Trophoblast cell (in vitro differentiated cells and primary cell): Measurements from ENCODE around the gene TMEM221.
A peak's percentile ranks its signal among the peaks of the same experiment; 100 is the strongest.

Experiments used
- DNase-seq, 2 donors: peaks; one replicate each; pipeline ENCODE4 v3.0.0-alpha.2; 2016
- H2AFZ ChIP-seq: 2 replicates; pipeline ENCODE4 v1.6.1; 2013; ENCODE audit warnings: low read length, moderate library complexity, mild to moderate bottlenecking; ENCODE audit not compliant: insufficient read depth, poor library complexity
- H2AK5ac ChIP-seq: 2 replicates; pipeline ENCODE4 v1.6.1; 2013; ENCODE audit warnings: mild to moderate bottlenecking, low read length
- H2BK120ac ChIP-seq: 2 replicates; pipeline ENCODE4 v1.6.1; 2013; ENCODE audit warnings: low read length, mild to moderate bottlenecking, moderate library complexity; ENCODE audit not compliant: insufficient read depth, poor library complexity
- H2BK12ac ChIP-seq: 2 replicates; pipeline ENCODE4 v1.6.1; 2013; ENCODE audit warnings: mild to moderate bottlenecking, low read length, moderate library complexity
- H2BK5ac ChIP-seq: 2 replicates; pipeline ENCODE4 v1.6.1; 2013; ENCODE audit warnings: low read length, low read depth, moderate library complexity, mild to moderate bottlenecking; ENCODE audit not compliant: poor library complexity
- H3K14ac ChIP-seq: 2 replicates; pipeline ENCODE4 v1.6.1; 2013; ENCODE audit warnings: mild to moderate bottlenecking, low read length
- H3K18ac ChIP-seq: 2 replicates; pipeline ENCODE4 v1.6.1; 2013; ENCODE audit warnings: mild to moderate bottlenecking, low read length
- H3K23ac ChIP-seq: 2 replicates; pipeline ENCODE4 v1.6.1; 2013; ENCODE audit warnings: low read length
- H3K27ac ChIP-seq: 2 replicates; pipeline ENCODE4 v1.5.1; 2013; ENCODE audit warnings: low read depth, mild to moderate bottlenecking, inconsistent platforms, low read length, moderate library complexity
- H3K27me3 ChIP-seq: 2 replicates; pipeline ENCODE4 v1.6.1; 2013; ENCODE audit warnings: inconsistent platforms, mild to moderate bottlenecking, low read length, moderate library complexity; ENCODE audit not compliant: insufficient read depth
- H3K36me3 ChIP-seq, 2 experiments: 1 replicate in 1 of 2; 2 replicates in 1 of 2; pipeline ENCODE4 v1.6.1; 2013; ENCODE audit warnings: low read length in 2 of 2, mild to moderate bottlenecking in 2 of 2, moderate library complexity in 1 of 2; ENCODE audit not compliant: insufficient read depth in 2 of 2, control insufficient read depth in 1 of 2
- H3K4ac ChIP-seq: 2 replicates; pipeline ENCODE4 v1.6.1; 2013; ENCODE audit warnings: low read depth, mild to moderate bottlenecking, low read length, moderate library complexity
- H3K4me1 ChIP-seq, 2 experiments: 1 replicate in 1 of 2; 2 replicates in 1 of 2; pipeline ENCODE4 v1.6.1; 2013; ENCODE audit warnings: low read length in 2 of 2, mild to moderate bottlenecking in 2 of 2, moderate library complexity in 1 of 2; ENCODE audit not compliant: insufficient read depth in 2 of 2, control insufficient read depth in 1 of 2
- H3K4me2 ChIP-seq: 2 replicates; pipeline ENCODE4 v1.6.1; 2013; ENCODE audit warnings: inconsistent platforms, mild to moderate bottlenecking, low read length, moderate library complexity
- H3K4me3 ChIP-seq: 2 replicates; pipeline ENCODE4 v1.5.1; 2013; ENCODE audit warnings: mild to moderate bottlenecking, low read depth, low read length, inconsistent platforms
- H3K79me1 ChIP-seq: one replicate; pipeline ENCODE4 v1.6.1; 2013; ENCODE audit warnings: low read length
- H3K79me2 ChIP-seq: 2 replicates; pipeline ENCODE4 v1.6.1; 2013; ENCODE audit warnings: low read length, mild to moderate bottlenecking; ENCODE audit not compliant: control insufficient read depth, insufficient read depth, poor library complexity
- H3K9ac ChIP-seq: 2 replicates; pipeline ENCODE4 v1.6.1; 2013; ENCODE audit warnings: mild to moderate bottlenecking, low read length
- H3K9me3 ChIP-seq: 2 replicates; pipeline ENCODE4 v1.6.1; 2013; ENCODE audit warnings: low read depth, mild to moderate bottlenecking, control low read depth, inconsistent platforms, low read length; ENCODE audit not compliant: insufficient read depth
- H4K12ac ChIP-seq: 2 replicates; pipeline ENCODE4 v1.6.1; 2013; ENCODE audit warnings: low read depth, mild to moderate bottlenecking, low read length, moderate library complexity
- H4K8ac ChIP-seq: 2 replicates; pipeline ENCODE4 v1.6.1; 2013; ENCODE audit warnings: low read depth, mild to moderate bottlenecking, low read length, moderate library complexity
- H4K91ac ChIP-seq: one replicate; pipeline ENCODE4 v1.6.1; 2013; ENCODE audit warnings: low read depth, mild to moderate bottlenecking, low read length, moderate library complexity
- WGBS: extraction: QIAGEN DNeasy Blood & Tissue Kit; methylation state at CpG from one replicate; pipeline ENCODE4 v1.1.7; 2013; ENCODE audit warnings: missing lambda C conversion rate; ENCODE audit not compliant: insufficient read length, insufficient coverage; ENCODE audit errors: extremely low coverage; 5-methylcytosine and 5-hydroxymethylcytosine counted together

TMEM221 gene

DNA sequence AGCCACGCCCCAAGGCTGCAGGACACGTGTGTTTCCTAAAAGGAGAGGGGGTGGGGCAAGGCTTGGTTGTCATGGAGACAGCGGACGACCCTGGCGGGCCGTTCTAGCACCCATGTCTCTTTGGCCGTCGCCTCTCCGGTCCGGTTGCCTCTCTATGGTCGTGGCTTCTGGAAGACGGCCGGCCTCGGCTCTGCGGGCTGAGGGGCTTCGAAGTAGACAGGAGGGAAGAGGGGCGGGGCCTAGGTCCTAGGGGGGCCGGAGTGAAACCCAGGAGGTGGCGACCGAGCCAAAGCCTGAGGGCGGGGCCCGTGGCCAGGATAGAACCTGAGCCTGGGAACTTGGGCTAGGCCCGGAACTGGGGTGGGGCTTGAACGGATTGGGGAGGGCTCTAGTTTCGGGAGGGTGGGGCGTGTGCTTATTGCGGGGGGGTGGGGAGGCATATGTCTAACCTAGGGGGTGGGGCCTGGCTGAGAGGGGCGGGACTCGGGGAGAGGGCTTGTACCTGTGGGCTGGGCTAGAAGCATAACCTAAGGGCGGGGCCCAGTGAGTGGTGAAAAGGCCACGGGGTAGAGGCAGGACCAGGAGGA is 21.1 kb upstream of the TMEM221 start:
- Histone ChIP-seq H3K79me2 (peaks cover 3% of the 10 kb centered on the region), H3K18ac (no peak overlapping the region), H3K79me1 (peaks cover 3% of the 10 kb centered on the region), H4K8ac (peak overlapping the region; percentile 10), H3K9me3 (no peaks in the 10 kb centered on the region), H2BK120ac (no peak overlapping the region), H3K27me3 (peaks cover 6% of the 10 kb centered on the region), H3K4me3 (peak overlapping the region; percentile 73), H3K4me1 (peaks cover 4 to 6% of the 10 kb centered on the region in 2 experiments), H3K36me3 (no peaks in the 10 kb centered on the region), H2AK5ac (no peak overlapping the region), H4K91ac (no peak overlapping the region), H3K4me2 (peak overlapping the region; percentile 98), H2BK5ac (peak overlapping the region; percentile 32), H3K4ac (no peak overlapping the region), H4K12ac (no peak overlapping the region), H3K27ac (peak overlapping the region; percentile 40), H3K14ac (no peak overlapping the region), H2AFZ (peak overlapping the region; percentile 74), H3K9ac (no peak overlapping the region), H3K23ac (no peak overlapping the region), H2BK12ac (no peak overlapping the region)
- WGBS, result no CpG with 5 or more reads among the region's 31 CpGs
- peak; percentile 92 to 96 for DNase-seq

DNA sequence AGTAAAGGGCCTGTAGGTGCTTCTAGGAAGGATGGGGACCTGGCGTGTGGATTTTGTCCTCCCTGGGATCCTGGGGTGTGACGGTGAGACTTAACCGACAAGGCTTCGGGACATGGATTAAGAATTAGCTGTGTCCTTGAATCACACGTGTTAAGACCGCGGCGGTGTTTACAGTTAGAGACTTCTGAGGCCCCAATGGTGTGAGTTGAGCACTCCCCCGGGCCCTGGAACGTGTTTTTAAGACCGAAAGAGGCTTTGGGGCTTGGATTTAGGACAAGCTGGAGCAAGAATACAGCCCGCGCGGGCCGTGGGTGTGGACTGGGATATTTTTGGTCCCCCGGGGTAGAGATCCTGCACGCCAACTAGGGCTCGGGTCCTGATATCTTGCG is 20.6 kb upstream of the TMEM221 start:
- Histone ChIP-seq H3K4me1 (peaks cover 4 to 6% of the 10 kb centered on the region in 2 experiments), H2AK5ac (no peak overlapping the region), H3K14ac (no peak overlapping the region), H3K36me3 (no peaks in the 10 kb centered on the region), H3K4ac (no peak overlapping the region), H3K4me3 (peak overlapping the region; percentile 71), H4K91ac (no peak overlapping the region), H2BK12ac (no peak overlapping the region), H3K27me3 (peaks cover 6% of the 10 kb centered on the region), H4K12ac (no peak overlapping the region), H3K4me2 (peak overlapping the region; percentile 82), H3K27ac (no peak overlapping the region), H3K79me1 (peaks cover 3% of the 10 kb centered on the region), H3K79me2 (peaks cover 3% of the 10 kb centered on the region), H2AFZ (peak overlapping the region; percentile 74), H3K23ac (no peak overlapping the region), H3K18ac (no peak overlapping the region), H2BK5ac (no peak overlapping the region), H3K9ac (no peak overlapping the region), H4K8ac (no peak overlapping the region), H3K9me3 (no peaks in the 10 kb centered on the region), H2BK120ac (no peak overlapping the region)
- DNase-seq, result no peak
- WGBS, result no CpG with 5 or more reads among the region's 19 CpGs

DNA sequence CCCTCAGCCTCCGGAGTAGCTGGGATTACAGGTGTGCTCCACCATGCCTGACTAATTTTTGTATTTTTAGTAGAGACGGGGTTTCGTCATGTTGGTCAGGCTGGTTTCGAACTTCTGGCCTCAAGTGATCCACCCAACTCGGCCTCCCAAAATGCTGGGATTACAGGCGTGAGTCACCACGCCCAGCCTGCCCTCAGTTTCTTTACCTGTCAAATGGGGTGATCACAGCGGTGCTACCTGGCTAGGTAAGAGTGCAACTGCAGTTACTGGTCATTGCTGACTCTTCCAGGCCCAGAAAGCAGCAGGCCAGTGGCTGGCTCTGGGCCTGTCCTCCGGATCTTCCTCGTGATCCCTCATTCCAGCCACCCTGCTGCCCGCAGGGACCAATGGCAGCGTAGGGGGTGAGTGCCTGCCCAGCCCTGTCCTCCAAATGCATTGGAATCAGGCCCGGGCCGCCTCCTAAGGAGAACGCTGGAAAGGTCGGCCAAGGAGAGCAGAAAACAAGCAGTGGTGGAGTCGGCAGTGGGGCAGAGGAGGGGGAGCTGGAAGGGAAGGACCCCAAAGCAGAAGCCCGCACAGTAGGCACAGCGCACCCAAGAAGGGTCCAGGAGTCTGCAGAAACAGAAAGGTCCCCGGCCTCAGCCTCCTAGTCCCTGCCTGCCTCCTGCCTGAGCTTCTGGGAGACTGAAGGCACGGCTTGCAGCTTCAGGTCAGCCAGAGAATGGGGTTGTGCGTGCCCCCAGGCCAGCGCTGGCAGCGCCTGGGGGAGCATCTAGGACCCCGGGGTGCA is 20.0 kb upstream of the TMEM221 start:
- H3K4me1 ChIP-seq, result peaks cover 4 to 6% of the 10 kb centered on the region in 2 experiments
- no peak overlapping the region for H2AK5ac ChIP-seq

DNA sequence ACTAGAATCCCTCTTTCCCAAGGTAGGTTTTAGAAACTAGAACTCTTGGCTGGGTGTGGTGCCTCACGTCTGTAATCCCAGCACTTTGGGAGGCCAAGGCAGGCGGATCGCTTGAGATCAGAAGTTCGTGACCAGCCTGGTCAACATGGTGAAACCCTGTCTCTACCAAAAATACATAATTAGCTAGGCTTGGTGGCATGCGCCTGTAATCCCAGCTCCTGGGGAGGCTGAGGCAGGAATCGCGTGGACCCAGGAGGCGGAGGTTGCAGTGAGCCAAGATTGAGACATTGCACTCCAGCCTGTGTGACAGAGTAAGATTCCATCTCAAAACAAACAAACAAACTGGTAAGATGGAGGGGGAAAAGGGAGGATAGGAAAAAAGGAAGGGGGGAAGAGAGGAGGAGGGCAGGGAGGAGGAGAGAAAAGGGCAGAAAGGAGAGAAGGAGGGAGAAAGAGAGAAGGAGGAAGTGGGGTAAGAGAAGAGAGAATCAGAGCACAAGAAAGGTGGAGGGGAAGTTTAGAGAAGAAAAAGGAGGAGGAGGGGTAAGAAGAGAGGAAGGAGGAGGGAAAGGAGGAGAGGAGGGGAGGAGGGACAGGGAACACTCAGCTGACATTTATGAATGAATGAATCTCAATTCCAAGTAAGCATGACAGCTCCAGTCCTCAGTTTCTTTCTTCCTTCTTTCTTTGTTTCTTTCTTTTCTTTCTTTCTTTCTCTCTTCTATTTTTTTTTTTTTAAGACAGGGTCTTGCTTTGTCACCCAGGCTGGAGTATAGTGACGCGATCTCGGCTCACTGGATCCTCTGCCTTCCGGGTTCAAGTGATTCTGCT is 19.2 kb upstream of the TMEM221 start:
- no peak overlapping the region for H2AK5ac ChIP-seq
- no peak overlapping the region for H2BK5ac ChIP-seq
- no CpG with 5 or more reads among the region's 12 CpGs for WGBS
- DNase-seq, result no peak
- no peak overlapping the region for H3K18ac ChIP-seq
- H3K9ac ChIP-seq, result no peak overlapping the region
- no peak overlapping the region for H4K91ac ChIP-seq
- H4K8ac ChIP-seq, result no peak overlapping the region
- peaks cover 3% of the 10 kb centered on the region for H3K79me2 ChIP-seq
- H3K79me1 ChIP-seq, result peaks cover 3% of the 10 kb centered on the region
- H3K9me3 ChIP-seq, result no peaks in the 10 kb centered on the region
- peaks cover 6% of the 10 kb centered on the region for H3K27me3 ChIP-seq
- H2BK12ac ChIP-seq, result no peak overlapping the region
- H3K36me3 ChIP-seq, result no peaks in the 10 kb centered on the region
- H2AFZ ChIP-seq, result no peak overlapping the region
- H3K4me3 ChIP-seq, result no peak overlapping the region
- no peak overlapping the region for H3K14ac ChIP-seq
- no peak overlapping the region for H3K4ac ChIP-seq
- H3K27ac ChIP-seq, result no peak overlapping the region
- no peak overlapping the region for H3K4me2 ChIP-seq
- H2BK120ac ChIP-seq, result no peak overlapping the region
- H4K12ac ChIP-seq, result no peak overlapping the region
- no peak overlapping the region for H3K23ac ChIP-seq
- peaks cover 4 to 6% of the 10 kb centered on the region in 2 experiments for H3K4me1 ChIP-seq

More for the DNA sequence above, 20.0 kb upstream of the TMEM221 start:
- Histone ChIP-seq H3K18ac (no peak overlapping the region), H3K9ac (no peak overlapping the region), H2BK12ac (no peak overlapping the region), H4K12ac (no peak overlapping the region), H3K36me3 (no peaks in the 10 kb centered on the region), H3K14ac (no peak overlapping the region), H4K8ac (no peak overlapping the region), H4K91ac (no peak overlapping the region), H3K9me3 (no peaks in the 10 kb centered on the region), H3K79me2 (peaks cover 3% of the 10 kb centered on the region), H3K27me3 (peaks cover 6% of the 10 kb centered on the region), H3K79me1 (peaks cover 3% of the 10 kb centered on the region), H3K27ac (no peak overlapping the region), H3K4me2 (peak overlapping the region; percentile 82), H2AFZ (peak overlapping the region; percentile 74), H3K23ac (no peak overlapping the region), H3K4ac (no peak overlapping the region), H2BK5ac (no peak overlapping the region), H2BK120ac (no peak overlapping the region), H3K4me3 (no peak overlapping the region)
- DNase-seq, result no peak
- WGBS, result no CpG with 5 or more reads among the region's 25 CpGs
